NOMO-1 treated with dmso at 0.1 percent for 144 hours (cell line): ENCODE results near the gene WTAP.
"Not testable (repeated sequence)": the region's sequence is repeated elsewhere in the genome, so short reads cannot be mapped to it uniquely, and the experiment has no call there.

Experiments used
- DNase-seq: peaks from one replicate; lab custom pipeline; 2025; ENCODE audit not compliant: unreplicated experiment; lab: John Stamatoyannopoulos, UW

The WTAP gene

GRCh38 chr6:159726918-159727716, at the start of gene WTAP:
WTAP (plus strand) TSS chr6:159727506; CDS start chr6:159736266, 8,760 bp downstream.
- DNase-seq: peak; percentile 95

GRCh38 chr6:159677506-159678165, 49.7 kb upstream of the WTAP start:
- no peak for DNase-seq

- no peak for DNase-seq
Measured at GRCh38 chr6:159678574-159678973, 48.7 kb upstream of the WTAP start.

GRCh38 chr6:159679091-159680077, 47.9 kb upstream of the WTAP start:
- DNase-seq: no peak

- DNase-seq: no peak
Measured at GRCh38 chr6:159680104-159680503, 47.2 kb upstream of the WTAP start.

- no peak for DNase-seq
Measured at GRCh38 chr6:159681191-159681880, 46.0 kb upstream of the WTAP start.

- no peak for DNase-seq
Measured at GRCh38 chr6:159682295-159682694, 45.0 kb upstream of the WTAP start.

GRCh38 chr6:159682810-159683209, 44.5 kb upstream of the WTAP start:
- no peak for DNase-seq

- DNase-seq: no peak
Measured at GRCh38 chr6:159684013-159684304, 43.3 kb upstream of the WTAP start.

- no peak for DNase-seq
Measured at GRCh38 chr6:159686040-159686439, 41.3 kb upstream of the WTAP start.

GRCh38 chr6:159686703-159687102, 40.6 kb upstream of the WTAP start:
- no peak for DNase-seq

GRCh38 chr6:159687341-159687740, 40.0 kb upstream of the WTAP start:
- no peak for DNase-seq

- no peak for DNase-seq
Measured at GRCh38 chr6:159688266-159688905, 38.9 kb upstream of the WTAP start.

GRCh38 chr6:159689001-159689400, 38.3 kb upstream of the WTAP start:
- DNase-seq: no peak

- not testable (repeated sequence) for DNase-seq
Measured at GRCh38 chr6:159690135-159690534, 37.2 kb upstream of the WTAP start.

GRCh38 chr6:159691133-159691962, 36.0 kb upstream of the WTAP start:
- DNase-seq: peak; percentile 60

GRCh38 chr6:159691963-159692287, 35.4 kb upstream of the WTAP start:
- no peak for DNase-seq

- peak; percentile 20 for DNase-seq
Measured at GRCh38 chr6:159692303-159693127, 34.8 kb upstream of the WTAP start.
